NCI-H128 (cell line): ENCODE data around the gene PSG2.
"Not testable (repeated sequence)": the region's sequence is repeated elsewhere in the genome, so short reads cannot be mapped to it uniquely, and the experiment has no call there.

Experiments
- DNase-seq: peaks from one replicate; lab custom pipeline; 2025; ENCODE audit not compliant: unreplicated experiment; lab: John Stamatoyannopoulos, UW

PSG2 gene

GRCh38 chr19:43078311-43078710 is 4.2 kb downstream of the PSG2 start:
- no peak for DNase-seq

GRCh38 chr19:43077881-43078280 is 4.6 kb downstream of the PSG2 start:
- not testable (repeated sequence) for DNase-seq

GRCh38 chr19:43062418-43062817 is 20.1 kb downstream of the PSG2 start:
- not testable (repeated sequence) for DNase-seq

GRCh38 chr19:43061326-43061725 is 21.2 kb downstream of the PSG2 start:
- not testable (repeated sequence) for DNase-seq

- not testable (repeated sequence) for DNase-seq
Observed at GRCh38 chr19:43060254-43060653, 22.2 kb downstream of the PSG2 start.

GRCh38 chr19:43059482-43059881 is 23.0 kb downstream of the PSG2 start:
- DNase-seq, result not testable (repeated sequence)

- DNase-seq, result not testable (repeated sequence)
Observed at GRCh38 chr19:43058440-43058839, 24.1 kb downstream of the PSG2 start.

- DNase-seq, result not testable (repeated sequence)
Observed at GRCh38 chr19:43047966-43048365, 34.5 kb downstream of the PSG2 start.

- not testable (repeated sequence) for DNase-seq
Observed at GRCh38 chr19:43046578-43046977, 35.9 kb downstream of the PSG2 start.

- DNase-seq, result not testable (repeated sequence)
Observed at GRCh38 chr19:43043492-43044180, 38.9 kb downstream of the PSG2 start.

- not testable (repeated sequence) for DNase-seq
Observed at GRCh38 chr19:43031645-43032044, 50.9 kb downstream of the PSG2 start.

- no peak for DNase-seq
Observed at GRCh38 chr19:43028866-43029265, 53.6 kb downstream of the PSG2 start.

- not testable (repeated sequence) for DNase-seq
Observed at GRCh38 chr19:43027985-43028384, 54.5 kb downstream of the PSG2 start.

- not testable (repeated sequence) for DNase-seq
Observed at GRCh38 chr19:43027061-43027460, 55.4 kb downstream of the PSG2 start.

- not testable (repeated sequence) for DNase-seq
Observed at GRCh38 chr19:43026369-43026768, 56.1 kb downstream of the PSG2 start, which contains the start of gene PSG11. TSS of gene PSG11 (minus strand) at chr19:43026469. CDS start at chr19:43026372, 97 bp downstream.

GRCh38 chr19:43022098-43022497 is 60.4 kb downstream of the PSG2 start:
- DNase-seq, result not testable (repeated sequence)

GRCh38 chr19:43021629-43022028 is 60.9 kb downstream of the PSG2 start:
- not testable (repeated sequence) for DNase-seq

GRCh38 chr19:43019588-43019987 is 62.9 kb downstream of the PSG2 start:
- not testable (repeated sequence) for DNase-seq
